DMS53 (cell line): ENCODE results near the gene PTPRN2.
A peak's percentile ranks its signal among the peaks of the same experiment; 100 is the strongest.

ENCODE experiments used
- DNase-seq: peaks from one replicate; lab custom pipeline; 2025; lab: John Stamatoyannopoulos, UW

Gene PTPRN2

GRCh38 chr7:158113321-158114025 is 474.1 kb downstream of the PTPRN2 start:
- no peak for DNase-seq

DNA sequence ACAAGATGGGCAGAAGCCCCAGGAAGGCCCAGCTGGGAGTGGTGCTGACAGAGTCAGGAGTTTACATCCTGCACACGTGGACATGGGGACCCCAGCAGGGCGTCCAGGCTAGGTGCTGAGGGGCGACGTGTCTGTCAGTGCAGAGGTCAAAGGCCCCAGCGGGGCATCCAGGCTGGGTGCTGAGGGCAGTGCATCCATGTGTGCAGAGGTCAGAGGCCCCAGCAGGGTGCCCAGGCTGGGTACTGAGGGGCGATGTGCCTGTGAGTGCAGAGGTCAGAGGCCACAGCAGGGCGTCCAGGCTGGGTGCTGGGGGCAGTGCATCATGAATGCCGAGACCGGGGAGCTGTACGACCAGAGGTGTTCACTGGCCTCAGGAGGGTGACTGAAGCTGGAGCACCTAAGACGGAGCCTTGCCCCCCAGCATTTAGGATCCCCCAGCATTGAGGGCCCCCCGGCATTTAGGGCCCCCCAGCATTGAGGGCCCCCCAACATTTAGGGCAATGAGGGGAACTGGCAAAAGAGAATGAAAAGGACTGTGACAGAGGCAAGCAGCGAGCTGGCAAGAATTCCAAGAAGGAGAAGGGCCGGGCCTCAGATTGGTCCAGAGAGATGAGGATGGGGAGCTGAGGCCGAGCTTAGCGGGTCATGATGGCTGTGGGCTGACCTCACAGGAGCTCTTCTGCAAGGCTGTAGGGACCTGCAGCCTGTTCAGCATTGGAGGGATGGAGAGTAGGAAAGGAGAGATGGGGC is 474.9 kb downstream of the PTPRN2 start:
- no peak for DNase-seq

- DNase-seq: peak; percentile 24
These were observed 475.6 kb downstream of the PTPRN2 start for GRCh38 chr7:158111906-158112570.

- peak; percentile 99 for DNase-seq
These were observed 476.4 kb downstream of the PTPRN2 start for GRCh38 chr7:158111049-158111751.

DNA sequence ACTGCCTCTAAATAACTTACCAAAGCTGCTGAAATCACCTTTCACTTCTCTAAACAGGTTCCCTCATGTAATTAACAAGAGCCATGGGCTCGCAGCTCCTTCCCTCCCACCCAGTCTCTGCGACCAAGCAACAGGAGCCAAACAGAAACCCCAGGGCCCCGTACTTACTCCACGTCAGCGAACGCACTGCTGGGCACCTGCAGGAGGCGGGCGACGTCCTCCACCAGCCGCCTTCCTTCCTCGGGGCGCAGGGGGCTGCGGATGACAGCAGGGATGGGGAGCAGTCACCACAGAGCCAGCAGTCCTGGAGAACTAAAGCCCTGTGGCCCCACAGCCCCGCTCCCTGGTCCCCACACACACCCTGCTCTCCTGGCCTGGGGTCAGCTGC is 477.0 kb downstream of the PTPRN2 start:
- DNase-seq: peak; percentile 54

GRCh38 chr7:158110034-158110590 is 477.5 kb downstream of the PTPRN2 start:
- DNase-seq: no peak

- peak; percentile 84 for DNase-seq
These were observed 478.1 kb downstream of the PTPRN2 start for GRCh38 chr7:158109364-158110033.

GRCh38 chr7:158108646-158109293 is 478.9 kb downstream of the PTPRN2 start:
- peak; percentile 84 for DNase-seq

DNA sequence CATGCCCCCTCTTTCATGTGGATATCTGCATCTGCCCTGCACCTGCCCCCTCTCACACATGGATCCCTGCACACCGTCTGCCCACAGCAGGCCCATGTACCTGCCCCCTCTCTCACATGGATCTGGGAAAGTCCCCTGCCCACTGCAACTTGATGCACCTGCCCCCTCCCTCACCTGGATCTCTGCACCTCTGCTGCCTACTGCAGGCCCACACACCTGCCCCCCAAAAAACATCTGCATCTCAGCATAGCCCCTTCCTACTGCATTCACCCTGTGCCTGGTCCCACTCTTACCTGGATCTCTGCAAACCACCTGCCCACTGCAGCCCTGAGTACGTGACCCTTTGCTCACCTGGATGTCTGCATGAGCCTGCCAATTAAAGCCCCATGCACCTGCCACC is 479.8 kb downstream of the PTPRN2 start:
- DNase-seq: peak; percentile 71

GRCh38 chr7:158106272-158106671 is 481.4 kb downstream of the PTPRN2 start:
- DNase-seq: no peak

DNA sequence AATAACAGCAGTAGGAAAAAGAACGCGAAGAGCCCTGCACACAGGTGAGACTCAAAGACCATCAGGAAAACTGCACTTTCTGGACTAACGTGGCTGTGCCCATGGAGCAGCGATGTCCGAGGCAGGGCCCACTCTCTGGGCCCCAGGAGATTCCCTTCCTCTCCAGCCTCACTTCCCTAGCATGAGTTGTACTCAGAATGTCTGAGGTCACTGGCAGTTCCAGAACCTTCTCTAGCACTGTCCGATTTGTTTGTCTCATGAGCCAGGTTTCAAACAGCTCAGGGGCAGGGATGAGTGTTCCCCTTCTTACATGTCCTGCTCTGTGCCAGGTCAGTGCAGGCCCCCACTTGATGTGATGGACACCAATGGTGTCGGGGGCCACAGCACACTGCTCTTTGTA is 484.2 kb downstream of the PTPRN2 start:
- no peak for DNase-seq

DNA sequence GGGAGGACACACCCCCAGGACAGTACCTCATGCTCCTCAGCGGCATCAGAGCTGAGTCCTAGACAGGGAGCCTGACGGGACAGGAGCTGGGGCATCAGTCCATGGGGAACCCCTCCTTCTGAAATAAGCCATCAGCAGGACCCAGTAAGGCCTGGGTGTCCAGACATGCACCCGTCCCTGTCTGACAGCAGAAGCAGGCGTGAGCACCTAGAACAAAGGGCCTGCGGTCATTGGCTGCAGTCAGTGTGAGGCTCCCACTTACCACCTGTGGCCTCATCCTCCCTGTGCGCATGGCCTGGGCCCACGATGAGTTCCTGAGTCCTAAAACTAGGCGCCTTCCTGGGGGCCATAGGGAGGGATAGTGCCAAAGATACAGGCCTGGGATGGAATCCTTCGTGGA is 484.7 kb downstream of the PTPRN2 start:
- no peak for DNase-seq

DNA sequence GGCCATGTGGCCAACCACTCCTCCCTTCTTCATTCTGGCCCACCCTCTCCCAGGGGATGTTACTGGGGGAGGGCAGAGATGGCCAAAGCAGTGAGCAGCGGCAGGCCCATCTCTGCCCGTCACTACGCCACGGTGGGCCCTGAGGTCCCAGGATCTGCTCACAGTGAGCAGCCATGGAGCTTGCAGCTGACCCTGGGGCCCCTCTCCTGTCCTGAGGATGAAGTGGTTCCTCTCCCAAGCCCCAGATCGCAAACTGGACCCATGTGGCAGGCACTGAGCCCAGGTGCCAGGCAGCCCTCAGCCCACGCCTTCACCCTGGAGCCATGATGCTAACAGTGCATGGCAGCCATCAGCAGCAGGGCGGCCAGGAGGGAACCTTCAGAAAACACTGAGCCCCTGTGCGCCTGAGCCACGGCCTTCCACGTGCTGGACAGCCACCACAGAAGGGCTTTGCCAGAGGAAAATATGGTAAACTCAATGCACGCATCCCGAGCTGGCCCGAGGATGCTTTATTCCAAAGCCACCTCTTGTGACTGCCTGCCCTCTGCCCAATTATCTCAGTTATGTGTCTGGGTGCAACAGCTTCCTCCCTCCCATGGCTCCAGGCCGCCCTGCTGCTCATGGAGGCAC is 485.7 kb downstream of the PTPRN2 start:
- DNase-seq: no peak

- no peak for DNase-seq
These were observed 489.2 kb downstream of the PTPRN2 start for GRCh38 chr7:158098125-158099030.

GRCh38 chr7:158097453-158098124 is 490.0 kb downstream of the PTPRN2 start:
- no peak for DNase-seq

GRCh38 chr7:158097106-158097452 is 490.5 kb downstream of the PTPRN2 start:
- DNase-seq: no peak

DNA sequence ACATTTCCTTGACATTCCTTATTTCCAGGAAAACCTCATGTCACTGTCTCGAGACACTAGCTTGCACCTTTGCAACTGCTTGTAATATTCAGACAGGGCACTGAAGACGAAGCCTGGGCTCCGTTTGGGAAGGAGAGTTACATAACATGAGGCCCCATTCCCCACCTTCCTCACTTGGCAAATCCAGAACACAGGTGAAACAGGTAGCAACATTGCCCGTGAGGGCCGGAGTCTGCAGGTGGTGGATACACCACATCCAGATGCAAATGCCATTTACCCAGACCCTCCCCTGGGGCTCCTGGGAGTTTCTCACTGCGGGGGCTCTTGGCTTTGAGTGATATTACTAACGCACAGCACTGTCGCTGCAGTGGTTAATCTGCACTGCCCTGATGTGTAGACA is 491.0 kb downstream of the PTPRN2 start:
- DNase-seq: no peak

DNA sequence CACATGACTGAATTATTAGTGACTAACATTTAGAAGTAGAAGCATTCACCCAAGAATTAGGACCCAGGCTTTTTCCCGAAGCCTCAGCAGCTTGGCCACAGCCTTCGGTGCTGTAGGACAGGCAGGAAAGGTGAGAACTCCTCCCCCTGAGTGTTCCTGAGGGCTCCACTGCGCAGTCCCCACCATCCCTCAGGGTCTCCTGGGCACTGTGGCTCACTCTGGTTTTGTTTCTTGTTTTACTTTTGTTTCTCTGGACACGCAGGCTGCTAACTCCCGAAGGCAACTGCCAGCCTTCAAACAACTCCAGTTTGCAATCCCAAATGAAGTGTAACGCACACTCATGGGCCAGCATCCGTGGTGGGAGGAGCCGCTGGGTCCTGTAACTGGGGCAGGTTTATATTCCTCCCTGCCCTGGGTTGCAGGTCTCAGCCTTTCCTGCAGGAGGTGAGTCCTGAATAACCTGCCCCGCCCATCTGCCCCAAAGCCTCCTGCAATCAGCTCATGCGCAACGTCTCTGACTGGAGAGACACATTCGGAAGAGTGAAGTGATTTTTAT is 492.9 kb downstream of the PTPRN2 start:
- no peak for DNase-seq

- no peak for DNase-seq
These were observed 493.6 kb downstream of the PTPRN2 start for GRCh38 chr7:158094046-158094445.
